ENCODE results near the gene ZSWIM3. TPM values are rescaled to one million over a fixed set of nuclear protein-coding genes. Genes with fewer than 3 reads are reported as not detected.

The ZSWIM3 gene
- total and polyA plus RNA-seq, 2 of the 8 experiments (the other 6 are each of a cell fraction or from before 2014, with no cell fraction given): 5.5 to 6.9 TPM

GRCh38 chr20:45902199-45902701, 44.8 kb downstream of the ZSWIM3 start:
- CTCF ChIA-PET (ENCODE audit: partially characterized antibody): interaction anchor here (1.4 to 3.0 kb wide), 3 partner anchors 10 to 69 kb away, joined by 3 to 24 read pairs (median 4); partner anchors contain the start of genes CTSA and NEURL2
- Histone ChIP-seq H2AFZ (ENCODE audit: low read length) (no peak overlapping the region), H2BK20ac (ENCODE audit: low read length) (no peak overlapping the region), H2AK5ac (ENCODE audit: low read depth, low read length) (no peak overlapping the region), H3K79me2 (ENCODE audit: control insufficient read depth in 1 of 2, insufficient read depth in 2 of 2, low read length in 2 of 2) (no peaks in the 10 kb centered on the region), H3K23me2 (ENCODE audit: low read depth, low read length) (no peaks in the 10 kb centered on the region), H3K23ac (ENCODE audit: insufficient read length) (no peak overlapping the region), H3K4me3 (ENCODE audit: extremely low read depth in 1 of 4, insufficient read depth in 2 of 4, low read depth in 3 of 4, low read length in 4 of 4) (no peak overlapping the region), H3K4me2 (ENCODE audit: insufficient read depth in 1 of 2, low read depth in 2 of 2, low read length in 2 of 2) (no peak overlapping the region), H2BK12ac (ENCODE audit: low read depth, low read length) (no peak overlapping the region), H3K27me3 (replicated peaks in 1 of 4; ENCODE audit: control insufficient read depth in 3 of 4, extremely low read depth in 1 of 4, insufficient read depth in 3 of 4, low read length in 3 of 4) (no peaks in the 10 kb centered on the region), H3K4me1 (replicated peaks in 1 of 4; ENCODE audit: control insufficient read depth in 3 of 4, insufficient read depth in 4 of 4, low read length in 3 of 4) (no peaks in the 10 kb centered on the region), H4K91ac (replicated peaks; ENCODE audit: insufficient read length, low read length) (no peak overlapping the region), H3K14ac (ENCODE audit: insufficient read length) (no peak overlapping the region), H2BK5ac (ENCODE audit: low read depth, low read length) (no peak overlapping the region), H2BK15ac (ENCODE audit: low read length) (no peak overlapping the region), H3K18ac (ENCODE audit: extremely low read depth, low read length) (no peak overlapping the region), H4K5ac (ENCODE audit: insufficient read length, low read depth, low read length) (no peak overlapping the region), H4K8ac (ENCODE audit: extremely low read depth, insufficient read depth, low read length) (no peak overlapping the region), H3K56ac (replicated peaks; ENCODE audit: insufficient read length, low read depth, low read length) (no peak overlapping the region), H3K9ac (replicated peaks in 1 of 4; ENCODE audit: extremely low read depth in 1 of 4, low read depth in 3 of 4, low read length in 3 of 4) (no peak overlapping the region), H2BK120ac (replicated peaks; ENCODE audit: low read depth, low read length) (no peak overlapping the region), H3K4ac (replicated peaks; ENCODE audit: insufficient read length, low read depth, low read length) (no peak overlapping the region), H3K9me3 (ENCODE audit: insufficient read depth in 2 of 2, low read depth in 1 of 2, low read length in 1 of 2) (no peaks in the 10 kb centered on the region), H3K27ac (ENCODE audit: low read depth, low read length) (no peak overlapping the region), H3K79me1 (ENCODE audit: low read depth, low read length) (no peaks in the 10 kb centered on the region), H4K20me1 (replicated peaks in 1 of 2; ENCODE audit: control insufficient read depth in 1 of 2, insufficient read depth in 2 of 2, low read length in 2 of 2) (peaks cover 0 to 7% of the 10 kb centered on the region in 2 experiments), H3K36me3 (ENCODE audit: control insufficient read depth in 2 of 4, insufficient read depth in 4 of 4, low read length in 3 of 4) (peaks cover 12 to 70% (median 53%) of the 10 kb centered on the region in 4 experiments)
- FAIRE-seq (no peak), DNase-seq (ENCODE audit: low read depth in 1 of 2, low spot score in 2 of 2) (no peak)
- TF ChIP-seq POLR2AphosphoS5 (IDR thresholded peaks at IDR 0.05; ENCODE audit: low read depth, low read length) (no peak), RXRA (IDR thresholded peaks at IDR 0.05; ENCODE audit: insufficient read depth, low read depth, low read length) (no peak), CTCF (IDR thresholded peaks at IDR 0.05; ENCODE audit: control extremely low read depth in 1 of 3, insufficient read depth in 1 of 3, low read depth in 1 of 3, low read length in 3 of 3) (no peak), RFX5 (IDR thresholded peaks at IDR 0.05; ENCODE audit: borderline replicate concordance, low read depth, low read length) (no peak)
- POLR2A ChIA-PET (ENCODE audit: partially characterized antibody): interaction anchor here (0.8 to 5.6 kb wide), 11 partner anchors 8 to 49 kb away, joined by 3 to 49 read pairs (median 4); partner anchors contain the start of genes CTSA, NEURL2 and PCIF1
- 94% methylated on average over 14 of the region's 14 CpGs; no CpG with 5 or more reads in 1 of the 2 experiments for WGBS, 2 experiments (ENCODE audit: extremely low coverage in 1 of 2, insufficient coverage in 1 of 2, insufficient read length in 1 of 2, insufficient replicate concordance in 2 of 2, low coverage in 1 of 2, low lambda C conversion rate in 2 of 2, missing lambda C conversion rate in 1 of 2)
